ENCODE data around the gene SLC22A7.

Gene SLC22A7

GRCh38 chr6:43267619-43268354 lies 30.3 kb upstream of the SLC22A7 start:
- DNase-seq, result no peak

- DNase-seq, result no peak
Observed at GRCh38 chr6:43268355-43268700, 29.7 kb upstream of the SLC22A7 start.

GRCh38 chr6:43268782-43269272 lies 29.2 kb upstream of the SLC22A7 start:
- no peak for DNase-seq

GRCh38 chr6:43269273-43270007 lies 28.6 kb upstream of the SLC22A7 start:
- DNase-seq, result peak; percentile 68

GRCh38 chr6:43271103-43271815 lies 26.8 kb upstream of the SLC22A7 start:
- DNase-seq, result no peak

GRCh38 chr6:43271944-43272343 lies 26.1 kb upstream of the SLC22A7 start:
- no peak for DNase-seq

GRCh38 chr6:43273707-43274106 lies 24.4 kb upstream of the SLC22A7 start:
- no peak for DNase-seq

- no peak for DNase-seq
Observed at GRCh38 chr6:43274127-43274915, 23.7 kb upstream of the SLC22A7 start.

GRCh38 chr6:43274916-43275597 lies 23.0 kb upstream of the SLC22A7 start:
- DNase-seq, result peak; percentile 53

- peak; percentile 57 for DNase-seq
Observed at GRCh38 chr6:43275801-43276576, 22.1 kb upstream of the SLC22A7 start.

GRCh38 chr6:43276577-43277305 lies 21.3 kb upstream of the SLC22A7 start:
- no peak for DNase-seq

GRCh38 chr6:43277306-43277642 lies 20.8 kb upstream of the SLC22A7 start:
- no peak for DNase-seq

- no peak for DNase-seq
Observed at GRCh38 chr6:43277643-43278523, 20.2 kb upstream of the SLC22A7 start.

GRCh38 chr6:43278524-43279078 lies 19.5 kb upstream of the SLC22A7 start:
- DNase-seq, result no peak

- no peak for DNase-seq
Observed at GRCh38 chr6:43280234-43280633, 17.8 kb upstream of the SLC22A7 start.

GRCh38 chr6:43282060-43282459 lies 16.0 kb upstream of the SLC22A7 start:
- DNase-seq, result no peak

- no peak for DNase-seq
Observed at GRCh38 chr6:43282636-43283513, 15.2 kb upstream of the SLC22A7 start.

- no peak for DNase-seq
Observed at GRCh38 chr6:43283514-43283901, 14.6 kb upstream of the SLC22A7 start.
